ENCODE data around the gene ATP5F1D.
A peak's percentile ranks its signal among the peaks of the same experiment; 100 is the strongest.
"Not testable (repeated sequence)": the region's sequence is repeated elsewhere in the genome, so short reads cannot be mapped to it uniquely, and the experiment has no call there.

ATP5F1D gene

GRCh38 chr19:1241417-1242095 is at the start of gene ATP5F1D:
TSS of gene ATP5F1D (plus strand) at chr19:1241751. CDS start at chr19:1241851, 100 bp downstream.
- DNase-seq (ENCODE audit: low read depth, low spot score), result peak; percentile 94

GRCh38 chr19:1199531-1199930 is 42.0 kb upstream of the ATP5F1D start:
- DNase-seq (ENCODE audit: low read depth, low spot score), result no peak

- not testable (repeated sequence) for DNase-seq (ENCODE audit: low read depth, low spot score)
Measured at GRCh38 chr19:1200614-1201013, 40.9 kb upstream of the ATP5F1D start.

DNA sequence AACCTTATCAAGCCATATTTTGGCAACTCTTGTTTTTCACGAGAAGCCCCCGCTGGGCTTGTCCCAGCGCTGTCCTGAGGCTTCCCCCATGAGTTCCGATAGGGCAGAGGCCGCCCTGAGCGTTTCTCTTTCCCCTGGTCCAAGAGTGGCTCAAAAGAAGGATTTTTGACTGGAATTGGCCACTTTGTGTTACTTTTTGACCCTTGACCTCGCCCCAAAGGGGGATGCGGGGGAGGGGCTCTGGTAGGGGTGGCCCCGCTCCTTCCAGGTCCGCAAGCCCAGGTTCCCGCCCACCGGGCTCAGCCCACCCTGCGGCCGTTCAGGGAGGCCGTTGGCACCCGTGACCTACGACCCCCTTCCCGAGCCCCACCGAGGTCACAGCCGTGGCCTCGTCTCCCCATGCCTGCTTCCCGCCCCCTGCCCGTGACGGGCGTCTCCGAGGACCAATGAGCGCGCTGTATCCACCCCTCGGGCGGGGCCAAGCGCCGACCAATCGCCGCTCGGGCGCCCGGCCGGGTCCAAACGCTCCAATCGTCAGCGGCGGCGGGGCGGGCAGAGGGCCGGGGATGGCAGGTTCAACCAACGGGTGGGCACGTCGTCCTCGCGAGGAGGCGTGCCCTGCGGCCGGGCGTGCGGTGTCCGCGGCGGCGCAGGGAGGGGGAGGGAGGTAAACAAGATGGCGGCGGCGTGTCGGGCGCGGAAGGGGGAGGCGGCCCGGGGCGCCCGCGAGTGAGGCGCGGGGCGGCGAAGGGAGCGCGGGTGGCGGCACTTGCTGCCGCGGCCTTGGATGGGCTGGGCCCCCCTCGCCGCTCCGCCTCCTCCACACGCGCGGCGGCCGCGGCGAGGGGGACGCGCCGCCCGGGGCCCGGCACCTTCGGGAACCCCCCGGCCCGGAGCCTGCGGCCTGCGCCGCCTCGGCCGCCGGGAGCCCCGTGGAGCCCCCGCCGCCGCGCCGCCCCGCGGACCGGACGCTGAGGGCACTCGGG is 36.1 kb upstream of the ATP5F1D start, which contains the start of gene STK11:
Gene STK11, plus strand, starts transcription at position 665 of the 986 bp plus-strand sequence. CDS start 1,136 bp downstream, outside the sequence.
- DNase-seq (ENCODE audit: low read depth, low spot score), result peak; percentile 98

GRCh38 chr19:1206150-1206863 is 35.2 kb upstream of the ATP5F1D start:
- DNase-seq (ENCODE audit: low read depth, low spot score), result no peak

- peak; percentile 47 for DNase-seq (ENCODE audit: low read depth, low spot score)
Measured at GRCh38 chr19:1206864-1207450, 34.6 kb upstream of the ATP5F1D start.

DNA sequence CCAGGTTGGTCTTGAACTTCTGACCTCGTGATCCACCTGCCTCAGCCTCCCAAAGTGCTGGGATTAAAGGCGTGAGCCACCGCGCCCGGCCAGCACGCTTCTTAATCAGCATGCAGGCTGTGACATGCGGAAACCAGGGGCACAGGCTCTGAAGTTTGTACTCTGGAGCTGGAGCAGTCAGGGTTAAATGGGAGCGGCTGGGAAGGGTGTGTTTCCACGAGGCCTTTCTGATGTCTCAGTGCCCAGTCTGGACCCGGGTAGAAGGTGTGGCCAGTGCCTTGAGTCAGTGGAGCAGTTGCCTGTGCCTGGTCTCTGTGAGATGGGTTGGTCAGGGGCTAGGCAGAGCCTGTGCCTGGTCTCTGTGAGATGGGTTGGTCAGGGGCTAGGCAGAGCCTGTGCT is 32.7 kb upstream of the ATP5F1D start:
- DNase-seq (ENCODE audit: low read depth, low spot score), result not testable (repeated sequence)

DNA sequence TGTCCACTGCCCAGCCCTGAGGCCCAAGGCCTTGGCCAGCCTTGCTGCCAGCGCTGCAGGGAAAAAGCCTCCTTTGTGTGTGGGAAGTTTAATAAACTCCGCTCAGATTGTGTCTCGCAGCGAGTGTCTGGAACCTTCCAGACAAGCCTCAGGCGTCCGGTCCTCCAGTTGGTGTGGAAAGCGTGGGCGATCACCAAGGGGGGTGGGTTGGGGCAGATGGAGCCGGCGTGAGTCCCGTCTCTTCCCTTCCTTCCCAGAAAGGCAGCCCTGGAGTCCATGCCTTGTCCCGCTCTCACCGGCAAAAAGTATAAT is 31.4 kb upstream of the ATP5F1D start:
- DNase-seq (ENCODE audit: low read depth, low spot score), result no peak

- DNase-seq (ENCODE audit: low read depth, low spot score), result peak; percentile 67
Measured at GRCh38 chr19:1211494-1212234, 29.9 kb upstream of the ATP5F1D start.

DNA sequence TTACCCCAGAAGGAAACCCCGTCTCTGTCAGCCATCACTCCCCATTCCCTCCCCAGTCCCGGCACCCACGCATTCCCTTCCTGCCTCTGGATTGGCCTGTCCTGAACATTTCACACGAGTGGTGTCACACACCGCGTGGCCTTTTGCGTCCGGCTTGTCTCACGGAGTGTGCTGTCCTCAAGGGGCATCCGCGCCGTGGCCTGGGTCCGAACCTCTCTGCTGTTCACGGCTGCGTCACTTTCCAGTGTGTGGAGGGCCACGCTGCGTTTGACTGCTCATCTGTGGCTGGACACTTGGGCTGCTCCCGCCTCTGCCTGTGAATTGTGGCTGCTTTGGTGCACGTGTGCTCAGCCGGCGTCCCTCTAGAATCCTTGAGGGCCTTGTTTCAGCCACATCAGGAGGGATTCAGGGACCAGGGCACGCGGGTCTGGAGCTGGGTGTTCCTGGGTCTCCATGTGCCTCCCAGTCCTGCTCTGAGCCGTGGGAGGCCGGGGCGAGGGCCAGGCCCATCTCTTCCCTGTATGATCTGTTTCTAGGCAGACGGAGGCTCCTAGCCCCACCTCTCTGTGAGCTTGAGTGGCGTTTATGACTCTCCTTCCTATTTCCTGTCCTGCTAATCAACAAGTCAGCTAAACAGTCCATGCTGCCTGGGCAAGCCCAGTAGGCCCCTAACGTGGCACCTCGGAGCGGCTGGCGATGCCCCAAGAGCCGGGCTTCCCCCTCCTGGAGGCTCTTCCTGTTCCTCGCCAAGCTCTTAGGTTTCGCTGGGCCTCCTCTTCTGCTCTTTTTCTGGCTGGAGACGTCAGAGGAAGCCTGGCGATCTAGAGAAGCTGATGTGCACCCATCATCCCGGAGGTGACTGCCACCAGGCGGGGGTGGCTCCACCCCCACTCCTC is 27.9 kb upstream of the ATP5F1D start:
- DNase-seq (ENCODE audit: low read depth, low spot score), result peak; percentile 62

DNA sequence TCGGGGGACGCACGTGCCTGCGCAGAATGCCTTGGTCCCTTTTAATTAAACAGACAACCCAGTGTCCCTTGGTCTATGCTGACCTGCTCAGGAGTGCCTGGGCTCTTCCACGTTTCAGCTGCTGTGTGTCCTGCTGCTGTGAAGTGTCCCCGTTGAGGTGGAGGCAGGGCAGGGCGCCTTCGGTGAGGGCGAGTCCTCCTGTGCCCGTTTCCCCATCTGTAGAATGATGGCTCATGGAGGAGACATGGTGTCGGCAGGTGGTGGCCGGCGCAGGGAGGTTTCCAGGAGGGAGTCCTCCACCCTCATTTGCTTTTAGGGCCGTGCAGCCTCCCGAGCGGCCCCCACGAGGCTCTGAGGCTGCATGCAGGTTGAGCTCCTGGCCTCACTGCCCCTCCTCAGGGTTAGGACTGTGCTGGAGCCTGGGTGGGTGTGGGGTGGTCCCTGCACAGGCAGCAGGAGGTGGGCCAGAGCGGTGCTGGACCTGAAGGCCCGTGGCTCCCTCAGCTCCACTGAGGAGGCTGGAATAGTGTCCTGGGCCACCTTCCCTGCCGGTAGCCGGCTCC is 27.2 kb upstream of the ATP5F1D start:
- no peak for DNase-seq (ENCODE audit: low read depth, low spot score)

- DNase-seq (ENCODE audit: low read depth, low spot score), result no peak
Measured at GRCh38 chr19:1214862-1215731, 26.5 kb upstream of the ATP5F1D start.

- no peak for DNase-seq (ENCODE audit: low read depth, low spot score)
Measured at GRCh38 chr19:1216756-1217155, 24.8 kb upstream of the ATP5F1D start.

- DNase-seq (ENCODE audit: low read depth, low spot score), result no peak
Measured at GRCh38 chr19:1217366-1217765, 24.2 kb upstream of the ATP5F1D start.

- DNase-seq (ENCODE audit: low read depth, low spot score), result no peak
Measured at GRCh38 chr19:1218751-1219567, 22.6 kb upstream of the ATP5F1D start.

- no peak for DNase-seq (ENCODE audit: low read depth, low spot score)
Measured at GRCh38 chr19:1219786-1220476, 21.6 kb upstream of the ATP5F1D start.

- no peak for DNase-seq (ENCODE audit: low read depth, low spot score)
Measured at GRCh38 chr19:1220477-1220930, 21.0 kb upstream of the ATP5F1D start.

Data from ELF-1 (cell line).